ENCODE results near the gene MCCD1.
"Not testable (repeated sequence)": the region's sequence is repeated elsewhere in the genome, so short reads cannot be mapped to it uniquely, and the experiment has no call there.

MCCD1 gene

GRCh38 chr6:31543639-31544038 is 14.9 kb downstream of the MCCD1 start:
- Histone ChIP-seq H3K36me3 (ENCODE audit: control insufficient read depth in 2 of 2, insufficient read depth in 2 of 2, low read length in 2 of 2) (peaks cover 11 to 12% of the 10 kb centered on the region in 2 donors), H3K4me1 (ENCODE audit: control insufficient read depth, insufficient read depth, low read length) (peaks cover 52% of the 10 kb centered on the region), H3K27ac (ENCODE audit: low read length) (no peak overlapping the region)

GRCh38 chr6:31544676-31545075 is 15.9 kb downstream of the MCCD1 start:
- no peaks in the 10 kb centered on the region for H3K27me3 ChIP-seq (ENCODE audit: control insufficient read depth in 1 of 2, insufficient read depth in 2 of 2, low read length in 2 of 2)
- peaks cover 3 to 6% of the 10 kb centered on the region in 2 donors for H3K36me3 ChIP-seq (ENCODE audit: control insufficient read depth in 2 of 2, insufficient read depth in 2 of 2, low read length in 2 of 2)
- no peak overlapping the region for H3K9ac ChIP-seq (ENCODE audit: low read length in 2 of 2)
- H3K4me1 ChIP-seq (ENCODE audit: control insufficient read depth, insufficient read depth, low read length), result peaks cover 41% of the 10 kb centered on the region
- H3K9me3 ChIP-seq (ENCODE audit: control insufficient read depth in 2 of 2, low read length in 2 of 2), result no peaks in the 10 kb centered on the region
- no peak overlapping the region for H3K4me3 ChIP-seq (ENCODE audit: low read length in 2 of 2)
- H3K27ac ChIP-seq (ENCODE audit: low read length), result no peak overlapping the region

More at GRCh38 chr6:31543639-31544038, 14.9 kb downstream of the MCCD1 start:
- Histone ChIP-seq H3K9me3 (ENCODE audit: control insufficient read depth in 2 of 2, low read length in 2 of 2) (no peaks in the 10 kb centered on the region), H3K9ac (ENCODE audit: low read length in 2 of 2) (no peak overlapping the region), H3K4me3 (ENCODE audit: low read length in 2 of 2) (no peak overlapping the region), H3K27me3 (ENCODE audit: control insufficient read depth in 1 of 2, insufficient read depth in 2 of 2, low read length in 2 of 2) (no peaks in the 10 kb centered on the region)

- H3K36me3 ChIP-seq (ENCODE audit: control insufficient read depth in 2 of 2, insufficient read depth in 2 of 2, low read length in 2 of 2), result peaks cover under 1 to 3% of the 10 kb centered on the region in 2 donors
- H3K9me3 ChIP-seq (ENCODE audit: control insufficient read depth in 2 of 2, low read length in 2 of 2), result no peaks in the 10 kb centered on the region
- no peak overlapping the region for H3K9ac ChIP-seq (ENCODE audit: low read length in 2 of 2)
- H3K4me3 ChIP-seq (ENCODE audit: low read length in 2 of 2), result no peak overlapping the region
- no peak overlapping the region for H3K27ac ChIP-seq (ENCODE audit: low read length)
- peaks cover 35% of the 10 kb centered on the region for H3K4me1 ChIP-seq (ENCODE audit: control insufficient read depth, insufficient read depth, low read length)
- no peaks in the 10 kb centered on the region for H3K27me3 ChIP-seq (ENCODE audit: control insufficient read depth in 1 of 2, insufficient read depth in 2 of 2, low read length in 2 of 2)
These were observed 16.5 kb downstream of the MCCD1 start for GRCh38 chr6:31545291-31545690.

GRCh38 chr6:31546339-31546957 is 17.7 kb downstream of the MCCD1 start, which contains the start of gene ATP6V1G2:
Gene ATP6V1G2 (minus strand): TSS chr6:31546608. CDS start chr6:31546559, 49 bp downstream.
- Histone ChIP-seq H3K27me3 (ENCODE audit: control insufficient read depth in 1 of 2, insufficient read depth in 2 of 2, low read length in 2 of 2) (no peaks in the 10 kb centered on the region), H3K4me3 (ENCODE audit: low read length in 2 of 2) (peak within 1 kb of the TSS; percentile 66 to 76), H3K9me3 (ENCODE audit: control insufficient read depth in 2 of 2, low read length in 2 of 2) (no peaks in the 10 kb centered on the region), H3K9ac (ENCODE audit: low read length in 2 of 2) (peak within 1 kb of the TSS; percentile 84 to 86), H3K27ac (ENCODE audit: low read length) (peak within 1 kb of the TSS; percentile 46), H3K36me3 (ENCODE audit: control insufficient read depth in 2 of 2, insufficient read depth in 2 of 2, low read length in 2 of 2) (peaks cover 0 to 8% of the 10 kb centered on the region in 2 donors), H3K4me1 (ENCODE audit: control insufficient read depth, insufficient read depth, low read length) (peaks cover 30% of the 10 kb centered on the region)

GRCh38 chr6:31546958-31547726 is 18.4 kb downstream of the MCCD1 start, which contains the start of gene NFKBIL1:
Gene NFKBIL1 (plus strand): TSS chr6:31547608. CDS start chr6:31547695, 87 bp downstream.
- H3K36me3 ChIP-seq (ENCODE audit: control insufficient read depth in 2 of 2, insufficient read depth in 2 of 2, low read length in 2 of 2), result peaks cover 0 to 8% of the 10 kb centered on the region in 2 donors
- no peaks in the 10 kb centered on the region for H3K27me3 ChIP-seq (ENCODE audit: control insufficient read depth in 1 of 2, insufficient read depth in 2 of 2, low read length in 2 of 2)
- peak within 1 kb of the TSS; percentile 66 to 76 for H3K4me3 ChIP-seq (ENCODE audit: low read length in 2 of 2)
- peaks cover 30% of the 10 kb centered on the region for H3K4me1 ChIP-seq (ENCODE audit: control insufficient read depth, insufficient read depth, low read length)
- peak within 1 kb of the TSS; percentile 84 to 86 for H3K9ac ChIP-seq (ENCODE audit: low read length in 2 of 2)
- peak within 1 kb of the TSS; percentile 46 for H3K27ac ChIP-seq (ENCODE audit: low read length)
- H3K9me3 ChIP-seq (ENCODE audit: control insufficient read depth in 2 of 2, low read length in 2 of 2), result no peaks in the 10 kb centered on the region

GRCh38 chr6:31547727-31548543 is 19.2 kb downstream of the MCCD1 start:
- peak overlapping the region; percentile 46 for H3K27ac ChIP-seq (ENCODE audit: low read length)
- peaks cover 22% of the 10 kb centered on the region for H3K4me1 ChIP-seq (ENCODE audit: control insufficient read depth, insufficient read depth, low read length)
- no peaks in the 10 kb centered on the region for H3K27me3 ChIP-seq (ENCODE audit: control insufficient read depth in 1 of 2, insufficient read depth in 2 of 2, low read length in 2 of 2)
- H3K9ac ChIP-seq (ENCODE audit: low read length in 2 of 2), result peak overlapping the region; percentile 84 to 86
- H3K36me3 ChIP-seq (ENCODE audit: control insufficient read depth in 2 of 2, insufficient read depth in 2 of 2, low read length in 2 of 2), result peaks cover 0 to 8% of the 10 kb centered on the region in 2 donors
- peak overlapping the region; percentile 54 to 76 for H3K4me3 ChIP-seq (ENCODE audit: low read length in 2 of 2)
- no peaks in the 10 kb centered on the region for H3K9me3 ChIP-seq (ENCODE audit: control insufficient read depth in 2 of 2, low read length in 2 of 2)

- H3K27ac ChIP-seq (ENCODE audit: low read length), result peak overlapping the region; percentile 46
- H3K4me1 ChIP-seq (ENCODE audit: control insufficient read depth, insufficient read depth, low read length), result peaks cover 20% of the 10 kb centered on the region
- no peaks in the 10 kb centered on the region for H3K9me3 ChIP-seq (ENCODE audit: control insufficient read depth in 2 of 2, low read length in 2 of 2)
- H3K9ac ChIP-seq (ENCODE audit: low read length in 2 of 2), result peak overlapping the region in 1 of 2 donors; percentile 84
- peaks cover 2 to 8% of the 10 kb centered on the region in 2 donors for H3K36me3 ChIP-seq (ENCODE audit: control insufficient read depth in 2 of 2, insufficient read depth in 2 of 2, low read length in 2 of 2)
- H3K4me3 ChIP-seq (ENCODE audit: low read length in 2 of 2), result peak overlapping the region in 1 of 2 donors; percentile 76
- H3K27me3 ChIP-seq (ENCODE audit: control insufficient read depth in 1 of 2, insufficient read depth in 2 of 2, low read length in 2 of 2), result no peaks in the 10 kb centered on the region
These were observed 19.7 kb downstream of the MCCD1 start for GRCh38 chr6:31548544-31548873.

- Histone ChIP-seq H3K36me3 (ENCODE audit: control insufficient read depth in 2 of 2, insufficient read depth in 2 of 2, low read length in 2 of 2) (peaks cover 4 to 14% of the 10 kb centered on the region in 2 donors), H3K4me1 (ENCODE audit: control insufficient read depth, insufficient read depth, low read length) (peaks cover 14% of the 10 kb centered on the region)
- not testable (repeated sequence) for H3K4me3 ChIP-seq (ENCODE audit: low read length in 2 of 2); H3K27ac ChIP-seq (ENCODE audit: low read length); H3K27me3 ChIP-seq (ENCODE audit: control insufficient read depth in 1 of 2, insufficient read depth in 2 of 2, low read length in 2 of 2); H3K9me3 ChIP-seq (ENCODE audit: control insufficient read depth in 2 of 2, low read length in 2 of 2); H3K9ac ChIP-seq (ENCODE audit: low read length in 2 of 2)
These were observed 22.6 kb downstream of the MCCD1 start for GRCh38 chr6:31551371-31551770.

- Histone ChIP-seq H3K9ac (ENCODE audit: low read length in 2 of 2) (no peak overlapping the region), H3K27ac (ENCODE audit: low read length) (no peak overlapping the region), H3K27me3 (ENCODE audit: control insufficient read depth in 1 of 2, insufficient read depth in 2 of 2, low read length in 2 of 2) (no peaks in the 10 kb centered on the region), H3K4me1 (ENCODE audit: control insufficient read depth, insufficient read depth, low read length) (peaks cover 4% of the 10 kb centered on the region), H3K4me3 (ENCODE audit: low read length in 2 of 2) (no peak overlapping the region), H3K9me3 (ENCODE audit: control insufficient read depth in 2 of 2, low read length in 2 of 2) (no peaks in the 10 kb centered on the region), H3K36me3 (ENCODE audit: control insufficient read depth in 2 of 2, insufficient read depth in 2 of 2, low read length in 2 of 2) (peaks cover 28 to 31% of the 10 kb centered on the region in 2 donors)
These were observed 27.5 kb downstream of the MCCD1 start for GRCh38 chr6:31556307-31556706.

- H3K4me1 ChIP-seq (ENCODE audit: control insufficient read depth, insufficient read depth, low read length), result peaks cover 4% of the 10 kb centered on the region
These were observed 28.9 kb downstream of the MCCD1 start for GRCh38 chr6:31557443-31558317.

More at GRCh38 chr6:31557443-31558317, 28.9 kb downstream of the MCCD1 start:
- no peak overlapping the region for H3K9ac ChIP-seq (ENCODE audit: low read length in 2 of 2)
- no peaks in the 10 kb centered on the region for H3K27me3 ChIP-seq (ENCODE audit: control insufficient read depth in 1 of 2, insufficient read depth in 2 of 2, low read length in 2 of 2)
- H3K9me3 ChIP-seq (ENCODE audit: control insufficient read depth in 2 of 2, low read length in 2 of 2), result no peaks in the 10 kb centered on the region
- no peak overlapping the region for H3K27ac ChIP-seq (ENCODE audit: low read length)
- no peak overlapping the region for H3K4me3 ChIP-seq (ENCODE audit: low read length in 2 of 2)
- peaks cover 28 to 30% of the 10 kb centered on the region in 2 donors for H3K36me3 ChIP-seq (ENCODE audit: control insufficient read depth in 2 of 2, insufficient read depth in 2 of 2, low read length in 2 of 2)

Measured in stomach smooth muscle (tissue), 2 donors.